Heart left ventricle (tissue), 13 donors: Measurements from ENCODE around the gene SCN8A.

ENCODE experiments used
- CTCF ChIP-seq, 12 donors: fragments of 200-600 bp; sonication (generic) in 4 of 12; IDR thresholded peaks; one replicate each; pipeline versions ENCODE4 v1.5.0 to v1.8.0; 2018 to 2022; ENCODE audit warnings: antibody characterized with exemption in 12 of 12, mild to moderate bottlenecking in 5 of 12
- POLR2A ChIP-seq, 2 donors: fragments of 450-650 bp; IDR thresholded peaks; one replicate each; pipeline ENCODE4 v1.6.1; 2017; ENCODE audit warnings: antibody characterized with exemption in 2 of 2, mild to moderate bottlenecking in 2 of 2, moderate library complexity in 2 of 2
- donor health status: ischemic (EF 13 %, LVEDD 7.1; RV severe dilation, severe dysfunction).
- donor health status: DM: no; HTN: yes; CAD: no.
- donor health status: DM: no; HTN: no; CAD: no.
- donor health status: ischemic (EF 25% LVEDD 6.9; RV normal size, moderate dysfunction).
- donor health status: ischemic (EF 25% LVEDD 5.7; RV mildly dilated, moderate dysfunction).
- donor health status: ischemic (EF 35%, LVEDD 5.7; RV mildly dilated, moderate dysfunction).
- donor health status: nonischemic (EF 11% LVEDD 7.7; RV severe dilation, severe dysfunction).
- donor health status: DM: yes; HTN: yes; CAD: no.
- donor health status: PGD.
- donor health status: ischemic (EF 29% LVEDD 5.4; RV normal size, mild dysfunction).
- donor health status: nonischemic (EF 23%, LVEDD 6.1; RV moderate dilation, normal function).

DNA sequence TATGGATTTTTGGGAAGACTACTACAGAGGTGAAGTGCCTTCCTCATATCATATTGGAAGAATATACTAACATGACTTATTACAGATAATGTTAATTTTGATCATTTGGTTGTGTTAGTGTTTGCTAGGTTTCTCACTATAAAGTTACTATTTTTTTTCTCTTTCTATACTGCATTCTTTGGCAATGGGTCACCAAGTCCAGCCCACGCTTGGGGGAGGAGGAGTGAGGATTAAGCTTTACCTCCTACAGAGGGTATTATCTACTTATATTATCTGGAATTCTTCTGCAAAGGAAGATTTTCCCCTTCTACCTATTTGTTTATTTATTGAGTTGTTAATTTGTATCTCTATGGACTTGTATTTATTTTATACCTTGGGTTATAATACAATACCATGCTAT lies 31.5 kb downstream of the SCN8A start:
- no peak for TF ChIP-seq CTCF (IDR thresholded peaks at IDR 0.05)
- no peak for TF ChIP-seq POLR2A (IDR thresholded peaks at IDR 0.05)
